Measurements from ENCODE around the gene OR10J5. TPM values are rescaled to one million over a fixed set of nuclear protein-coding genes. Genes with fewer than 3 reads are reported as not detected.
"Not testable (repeated sequence)": the region's sequence is repeated elsewhere in the genome, so short reads cannot be mapped to it uniquely, and the experiment has no call there.

The OR10J5 gene
- total RNA-seq, 2 donors from 2014 or later, result not detected

GRCh38 chr1:159508951-159509350 lies 26.9 kb downstream of the OR10J5 start:
- Histone ChIP-seq H3K4me1 (ENCODE audit: control insufficient read depth in 1 of 2, low read depth in 2 of 2) (no peaks in the 10 kb centered on the region), H3K36me3 (no peaks in the 10 kb centered on the region), H3K9me3 (peaks cover 4% of the 10 kb centered on the region), H3K27me3 (replicated peaks; ENCODE audit: insufficient read depth) (no peaks in the 10 kb centered on the region), H3K4me3 (no peak overlapping the region), H3K27ac (no peak overlapping the region)
- TF ChIP-seq, protein P1, sequence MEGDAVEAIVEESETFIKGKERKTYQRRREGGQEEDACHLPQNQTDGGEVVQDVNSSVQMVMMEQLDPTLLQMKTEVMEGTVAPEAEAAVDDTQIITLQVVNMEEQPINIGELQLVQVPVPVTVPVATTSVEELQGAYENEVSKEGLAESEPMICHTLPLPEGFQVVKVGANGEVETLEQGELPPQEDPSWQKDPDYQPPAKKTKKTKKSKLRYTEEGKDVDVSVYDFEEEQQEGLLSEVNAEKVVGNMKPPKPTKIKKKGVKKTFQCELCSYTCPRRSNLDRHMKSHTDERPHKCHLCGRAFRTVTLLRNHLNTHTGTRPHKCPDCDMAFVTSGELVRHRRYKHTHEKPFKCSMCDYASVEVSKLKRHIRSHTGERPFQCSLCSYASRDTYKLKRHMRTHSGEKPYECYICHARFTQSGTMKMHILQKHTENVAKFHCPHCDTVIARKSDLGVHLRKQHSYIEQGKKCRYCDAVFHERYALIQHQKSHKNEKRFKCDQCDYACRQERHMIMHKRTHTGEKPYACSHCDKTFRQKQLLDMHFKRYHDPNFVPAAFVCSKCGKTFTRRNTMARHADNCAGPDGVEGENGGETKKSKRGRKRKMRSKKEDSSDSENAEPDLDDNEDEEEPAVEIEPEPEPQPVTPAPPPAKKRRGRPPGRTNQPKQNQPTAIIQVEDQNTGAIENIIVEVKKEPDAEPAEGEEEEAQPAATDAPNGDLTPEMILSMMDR (IDR thresholded peaks at IDR 0.05), result no peak
- DNase-seq (ENCODE audit: low spot score) (no peak), ATAC-seq (ENCODE audit: insufficient number of reproducible peaks, low FRiP score, low read depth) (no peak)

GRCh38 chr1:159505676-159506075 lies 30.1 kb downstream of the OR10J5 start:
- ATAC-seq (ENCODE audit: insufficient number of reproducible peaks, low FRiP score, low read depth) (no peak), DNase-seq (ENCODE audit: low spot score) (no peak)
- TF ChIP-seq, protein P1 (IDR thresholded peaks at IDR 0.05), result no peak
- Histone ChIP-seq H3K27ac (no peak overlapping the region), H3K27me3 (replicated peaks; ENCODE audit: insufficient read depth) (no peaks in the 10 kb centered on the region), H3K4me3 (no peak overlapping the region), H3K36me3 (no peaks in the 10 kb centered on the region), H3K9me3 (peaks cover 4% of the 10 kb centered on the region), H3K4me1 (ENCODE audit: control insufficient read depth in 1 of 2, low read depth in 2 of 2) (no peaks in the 10 kb centered on the region)

DNA sequence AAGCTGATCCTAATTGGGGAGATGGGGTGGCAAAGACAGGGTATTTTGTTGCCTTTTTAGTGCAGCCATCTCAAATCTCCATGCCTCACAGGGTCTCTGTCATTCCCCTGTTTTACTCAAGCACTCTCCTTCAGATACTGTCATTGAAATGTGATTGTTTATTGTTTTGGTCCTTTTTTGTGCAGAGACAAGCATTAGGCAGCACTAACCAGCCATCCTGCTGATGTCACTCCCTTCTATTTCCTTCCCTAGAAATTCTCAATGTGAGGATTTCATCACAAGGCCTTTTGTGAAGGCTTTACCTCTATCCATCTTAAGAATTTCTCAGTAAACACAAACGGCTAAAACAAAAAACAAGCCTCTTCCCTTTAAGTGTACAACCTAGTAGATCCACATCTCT lies 34.7 kb downstream of the OR10J5 start:
- H3K9me3 ChIP-seq, result peaks cover 4% of the 10 kb centered on the region
- no peak for DNase-seq (ENCODE audit: low spot score)

DNA sequence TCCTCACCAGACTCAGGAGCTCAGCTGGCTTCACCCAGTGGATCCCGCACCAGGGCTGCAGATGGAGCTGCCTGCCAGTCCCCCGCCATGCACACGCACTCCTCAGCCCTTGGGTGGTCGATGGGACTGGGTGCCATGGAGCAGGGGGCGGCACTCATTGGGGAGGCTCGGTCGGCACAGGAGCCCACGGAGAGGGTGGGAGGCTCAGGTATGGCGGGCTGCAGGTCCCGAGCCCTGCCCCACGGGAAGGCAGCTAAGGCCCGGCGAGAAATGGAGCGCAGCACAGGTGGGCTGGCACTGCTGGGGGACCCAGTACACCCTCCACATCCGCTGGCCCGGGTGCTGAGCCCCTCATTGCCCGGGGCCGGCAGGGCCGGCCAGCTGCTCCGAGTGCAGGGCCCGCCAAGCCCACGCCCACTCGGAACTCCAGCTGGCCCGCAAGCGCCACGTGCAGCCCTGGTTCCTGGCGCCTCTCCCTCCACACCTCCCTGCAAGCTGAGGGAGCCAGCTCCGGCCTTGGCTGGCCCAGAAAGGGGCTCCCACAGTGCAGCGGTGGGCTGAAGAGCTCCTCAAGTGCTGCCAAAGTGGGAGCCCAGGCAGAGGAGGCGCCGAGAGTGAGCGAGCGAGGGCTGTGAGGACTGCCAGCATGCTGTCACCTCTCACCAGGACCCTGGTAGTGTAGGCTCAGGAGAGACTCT lies 41.1 kb downstream of the OR10J5 start:
- not testable (repeated sequence) for H3K9me3 ChIP-seq; ATAC-seq (ENCODE audit: insufficient number of reproducible peaks, low FRiP score, low read depth); H3K27me3 ChIP-seq (replicated peaks; ENCODE audit: insufficient read depth); H3K27ac ChIP-seq; H3K36me3 ChIP-seq; DNase-seq (ENCODE audit: low spot score); H3K4me3 ChIP-seq; H3K4me1 ChIP-seq (ENCODE audit: control insufficient read depth in 1 of 2, low read depth in 2 of 2)

More for the DNA sequence above, 34.7 kb downstream of the OR10J5 start:
- no peaks in the 10 kb centered on the region for H3K4me1 ChIP-seq (ENCODE audit: control insufficient read depth in 1 of 2, low read depth in 2 of 2)
- H3K36me3 ChIP-seq, result no peaks in the 10 kb centered on the region
- H3K4me3 ChIP-seq, result no peak overlapping the region
- no peak overlapping the region for H3K27ac ChIP-seq
- no peaks in the 10 kb centered on the region for H3K27me3 ChIP-seq (replicated peaks; ENCODE audit: insufficient read depth)
- TF ChIP-seq, protein P1 (IDR thresholded peaks at IDR 0.05), result no peak
- ATAC-seq (ENCODE audit: insufficient number of reproducible peaks, low FRiP score, low read depth), result no peak

DNA sequence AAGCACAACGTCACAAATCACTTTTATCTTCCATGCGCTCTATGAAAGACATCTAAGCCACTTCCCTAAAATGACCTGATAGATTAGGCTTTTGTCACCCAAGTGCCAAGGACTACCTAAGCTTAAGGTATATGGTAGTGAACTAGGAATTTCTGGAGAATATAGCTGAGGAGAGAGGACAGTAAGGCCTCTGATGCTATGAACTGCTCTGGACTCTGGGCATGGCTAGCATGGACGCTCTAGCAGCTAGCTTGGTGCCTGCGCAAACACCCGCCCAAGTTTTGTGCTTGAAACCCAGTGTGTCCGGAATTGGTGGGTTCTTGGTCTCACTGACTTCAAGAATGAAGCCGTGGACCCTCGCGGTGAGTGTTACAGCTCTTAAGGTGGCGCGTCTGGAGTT lies 42.5 kb downstream of the OR10J5 start:
- H3K9me3 ChIP-seq, result no peaks in the 10 kb centered on the region

More for the DNA sequence above, 42.5 kb downstream of the OR10J5 start:
- H3K4me3 ChIP-seq, result no peak overlapping the region
- TF ChIP-seq, protein P1 (IDR thresholded peaks at IDR 0.05), result no peak
- no peak for DNase-seq (ENCODE audit: low spot score)
- H3K4me1 ChIP-seq (ENCODE audit: control insufficient read depth in 1 of 2, low read depth in 2 of 2), result no peaks in the 10 kb centered on the region
- H3K27ac ChIP-seq, result no peak overlapping the region
- no peaks in the 10 kb centered on the region for H3K27me3 ChIP-seq (replicated peaks; ENCODE audit: insufficient read depth)
- H3K36me3 ChIP-seq, result no peaks in the 10 kb centered on the region
- ATAC-seq (ENCODE audit: insufficient number of reproducible peaks, low FRiP score, low read depth), result no peak

Data from thoracic aorta (tissue), 2 donors.